NCI-H69 (cell line): ENCODE results near the gene ACBD3.
A peak's percentile ranks its signal among the peaks of the same experiment; 100 is the strongest.

Experiments used
- DNase-seq: peaks from one replicate; lab custom pipeline; 2025; lab: John Stamatoyannopoulos, UW

Gene ACBD3

DNA sequence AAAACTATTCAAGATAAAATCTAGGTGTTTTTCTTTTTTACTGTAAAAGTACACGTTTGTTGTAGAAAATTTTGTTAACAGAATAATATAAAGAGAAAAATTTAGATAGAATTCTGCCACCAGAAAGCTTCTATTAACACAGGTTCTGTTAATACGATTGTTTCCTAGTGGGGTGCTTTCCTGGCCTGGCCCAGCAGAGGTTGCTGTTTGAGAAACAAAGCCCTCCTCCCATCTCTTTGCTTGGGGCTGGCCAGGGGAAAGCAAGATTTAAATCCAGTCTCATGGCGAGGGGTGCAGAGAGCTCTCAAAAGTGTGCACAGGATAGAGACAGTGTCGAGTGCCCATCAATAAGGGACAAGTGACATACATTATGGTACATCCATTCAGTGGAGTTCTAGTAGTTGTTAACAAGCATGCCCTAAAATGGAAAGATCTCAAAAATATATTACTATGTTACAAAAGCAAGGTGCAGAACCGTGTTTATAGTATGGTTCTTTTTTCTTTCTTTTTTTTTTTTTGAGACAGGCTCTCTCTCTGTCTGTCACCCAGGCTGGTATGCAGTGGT, 14.6 kb upstream of the ACBD3 start:
- peak; percentile 24 for DNase-seq

DNA sequence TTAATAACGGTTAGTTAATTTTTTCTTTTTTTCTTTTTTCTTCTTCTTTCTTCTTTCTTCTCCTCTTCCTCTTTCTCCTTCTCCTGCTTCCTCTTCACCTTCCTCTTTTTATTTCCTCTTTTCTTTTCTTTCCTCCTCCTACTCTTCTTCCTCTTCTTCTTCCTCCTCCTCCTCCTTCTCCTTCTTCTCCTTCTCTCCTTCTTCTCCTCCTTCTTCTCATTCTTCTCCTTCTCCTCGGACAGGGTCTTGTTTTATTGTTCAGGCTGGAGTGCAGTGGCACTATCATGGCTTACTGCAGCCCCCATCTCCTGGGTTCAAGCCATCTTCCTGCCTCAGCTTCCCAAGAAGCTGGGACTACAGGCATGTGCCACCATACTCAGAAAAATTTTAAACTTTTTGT, 13.4 kb upstream of the ACBD3 start:
- DNase-seq, result no peak

DNA sequence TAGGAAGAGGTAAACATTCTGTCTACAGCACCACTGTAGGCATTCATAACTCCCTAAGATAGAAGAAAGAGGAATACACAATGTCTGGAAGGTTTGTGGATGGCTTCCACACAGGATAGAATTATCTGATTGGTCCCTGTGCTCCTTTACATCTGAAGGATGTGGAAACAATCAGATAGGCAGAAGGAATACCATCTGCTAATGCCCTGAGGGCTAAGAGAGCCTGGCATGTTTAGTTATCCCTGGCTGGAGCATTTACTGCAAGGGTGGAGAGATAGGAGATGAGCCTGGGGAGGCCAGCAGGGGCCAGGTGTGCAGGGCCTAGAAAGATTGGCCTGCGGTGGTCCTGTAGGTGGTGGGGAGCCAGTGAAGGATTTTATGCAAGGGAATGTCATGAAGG, 8.6 kb upstream of the ACBD3 start:
- DNase-seq, result peak; percentile 96

DNA sequence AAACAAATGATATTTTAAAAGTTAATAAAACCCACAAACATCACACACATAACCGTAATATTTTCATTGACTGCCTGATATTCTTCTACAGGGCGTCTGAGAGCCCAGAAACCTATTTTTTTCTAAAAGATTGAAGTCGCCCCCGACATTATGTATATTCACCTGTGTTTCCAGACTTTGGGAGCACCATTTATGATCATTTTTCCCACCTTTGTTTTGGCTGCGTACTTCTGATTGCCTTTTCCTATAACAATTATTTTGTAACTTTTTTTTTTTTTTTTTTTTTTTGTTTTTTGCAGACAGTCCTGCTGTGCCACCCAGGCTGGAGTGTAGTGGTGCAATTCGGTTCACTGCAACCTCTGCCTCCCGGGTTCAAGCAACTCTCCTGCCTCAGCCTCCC, 839 bp upstream of the ACBD3 start:
- no peak for DNase-seq

DNA sequence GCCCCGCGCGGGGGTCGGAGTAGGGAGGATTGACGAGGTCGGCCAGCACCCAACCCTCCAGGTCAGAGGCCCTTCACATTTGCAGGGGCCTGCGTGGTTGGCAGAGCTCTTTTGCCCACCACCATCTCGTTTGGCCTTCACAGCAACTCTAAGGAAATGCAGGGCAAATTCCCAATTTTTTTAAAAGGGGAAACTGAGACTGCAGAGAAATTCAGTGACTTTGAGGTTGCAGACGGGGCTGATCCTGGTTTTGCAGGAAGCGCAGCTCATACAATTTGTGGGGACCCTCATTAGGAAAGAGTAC, 430 bp upstream of the ACBD3 start:
- no peak for DNase-seq

DNA sequence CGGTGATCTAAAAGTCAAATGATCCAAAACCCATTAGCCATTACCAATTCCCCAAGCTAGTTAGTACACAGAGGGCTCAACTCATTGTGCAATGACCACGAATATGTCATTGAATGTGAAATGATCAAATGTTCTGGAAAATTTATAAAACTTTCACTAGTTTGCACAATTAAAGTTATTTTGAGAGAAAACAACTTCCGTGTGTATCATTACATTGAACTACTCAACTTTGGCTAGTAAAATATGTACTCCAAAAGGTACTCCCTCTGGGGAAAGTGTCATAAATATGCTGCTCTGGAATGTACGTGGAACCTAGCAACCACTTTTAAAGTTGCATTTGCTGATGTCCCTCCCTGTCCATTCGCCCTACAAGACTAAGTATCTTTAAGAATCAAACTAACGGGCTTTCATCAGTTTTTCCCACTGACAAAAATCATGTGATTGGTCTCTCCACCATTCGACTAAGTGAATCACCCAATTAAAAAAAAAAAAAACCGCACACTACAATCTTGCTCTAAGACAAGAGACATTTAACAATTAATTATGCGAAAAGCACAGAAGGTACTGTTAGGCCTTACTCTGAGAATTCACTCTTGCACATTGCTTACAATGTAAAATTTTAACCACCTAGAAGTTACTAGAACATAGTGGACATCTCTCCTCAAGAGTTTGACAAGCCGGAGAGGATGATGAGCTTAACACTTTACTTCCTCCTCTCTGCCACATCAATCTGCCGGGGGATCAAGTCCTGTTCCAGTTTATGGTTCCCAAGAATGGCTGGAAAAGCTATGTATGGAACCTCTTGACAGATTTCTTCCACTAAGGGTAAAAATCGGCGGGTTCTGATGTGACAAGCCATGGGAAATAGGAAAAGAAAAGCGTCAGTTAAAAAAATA, 1.2 kb downstream of the ACBD3 start:
- DNase-seq, result no peak

DNA sequence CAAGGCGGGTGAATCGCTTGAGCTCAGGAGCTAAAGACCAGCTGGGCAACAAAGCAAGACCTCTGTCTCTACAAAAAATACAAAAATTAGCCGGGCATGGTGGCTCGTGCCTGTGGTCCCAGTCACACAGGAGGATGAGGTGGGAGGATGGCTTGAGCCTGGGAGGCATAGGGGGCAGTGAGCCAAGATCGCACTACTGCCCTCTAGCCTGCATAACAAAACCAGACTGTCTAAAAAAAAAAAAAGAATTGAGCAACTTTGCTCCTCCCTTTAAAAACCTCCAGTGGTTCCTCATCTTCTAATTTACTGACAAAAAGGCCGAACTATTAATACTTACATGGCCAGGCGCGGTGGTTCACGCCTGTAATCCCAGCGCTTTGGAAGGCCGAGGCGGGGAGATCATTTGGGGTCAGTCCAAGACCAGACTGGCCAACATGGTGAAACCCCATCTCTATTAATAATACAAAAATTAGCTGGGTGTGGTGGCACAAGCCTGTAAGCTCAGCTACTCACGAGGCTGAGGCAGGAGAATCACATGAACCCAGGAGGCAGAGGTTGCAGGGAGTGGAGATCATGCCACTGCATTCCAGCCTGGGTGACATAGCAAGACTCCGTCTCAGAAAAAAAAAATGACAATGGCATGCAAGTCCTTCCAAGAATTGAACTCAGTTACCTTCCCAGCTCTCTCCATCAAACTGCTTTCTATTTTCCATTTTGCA, 4.4 kb downstream of the ACBD3 start:
- peak; percentile 41 for DNase-seq

DNA sequence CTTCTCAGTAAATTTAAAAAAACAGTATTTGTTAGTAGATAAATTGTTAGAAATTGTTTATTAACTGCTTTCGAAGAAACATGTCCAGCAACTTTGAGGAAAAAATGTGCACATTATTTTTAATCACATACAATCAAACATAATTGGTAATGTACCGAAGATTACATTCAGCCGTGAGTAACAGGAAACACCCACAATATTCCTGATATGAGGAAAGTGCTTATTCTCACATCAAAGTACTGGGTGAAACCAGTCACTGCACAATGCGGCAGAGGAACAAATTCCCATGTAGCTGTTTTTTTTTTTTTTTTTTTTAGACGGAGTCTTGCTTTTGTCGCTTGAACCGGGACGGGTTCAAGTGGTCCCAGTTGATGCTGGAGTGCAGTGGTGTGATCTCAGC, 9.7 kb downstream of the ACBD3 start:
- DNase-seq, result no peak

DNA sequence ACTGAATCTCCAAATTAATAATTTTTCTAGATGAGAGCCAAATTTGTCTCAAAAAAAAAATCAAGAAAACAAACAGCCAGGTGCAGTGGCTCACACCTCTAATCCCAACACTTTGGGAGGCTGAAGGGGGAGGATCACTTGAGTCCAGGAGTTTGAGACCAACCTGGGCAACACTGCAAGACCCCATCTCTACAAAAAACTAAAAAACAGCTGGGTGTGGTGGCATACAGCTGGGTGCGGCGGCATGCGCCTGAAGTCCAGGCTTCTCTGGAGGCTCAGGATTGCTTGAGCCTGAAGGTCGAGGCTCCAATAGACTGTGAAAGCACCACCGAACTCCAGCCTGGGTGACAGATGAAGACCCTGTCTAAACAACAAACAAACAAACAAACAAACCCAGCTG, 14.0 kb downstream of the ACBD3 start:
- DNase-seq, result no peak

DNA sequence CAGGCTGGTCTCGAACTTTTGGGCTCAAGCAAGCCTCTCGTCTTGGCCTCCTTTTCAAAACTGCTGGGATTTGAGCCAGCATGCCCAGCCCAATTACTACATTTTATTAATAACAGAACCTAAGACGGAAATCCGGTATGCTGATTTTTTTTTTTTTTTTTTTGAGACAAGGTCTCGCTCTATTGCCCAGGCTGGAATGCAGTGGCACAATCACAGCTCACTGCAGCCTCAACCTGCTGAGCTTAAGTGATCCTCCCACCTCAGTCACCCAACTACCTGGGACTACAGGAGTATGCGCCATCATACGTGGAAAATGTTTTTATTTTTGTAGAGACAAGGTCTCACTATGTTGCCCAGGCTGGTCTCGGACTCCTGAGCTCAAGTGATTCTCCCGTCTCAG, 20.2 kb downstream of the ACBD3 start:
- DNase-seq, result no peak

DNA sequence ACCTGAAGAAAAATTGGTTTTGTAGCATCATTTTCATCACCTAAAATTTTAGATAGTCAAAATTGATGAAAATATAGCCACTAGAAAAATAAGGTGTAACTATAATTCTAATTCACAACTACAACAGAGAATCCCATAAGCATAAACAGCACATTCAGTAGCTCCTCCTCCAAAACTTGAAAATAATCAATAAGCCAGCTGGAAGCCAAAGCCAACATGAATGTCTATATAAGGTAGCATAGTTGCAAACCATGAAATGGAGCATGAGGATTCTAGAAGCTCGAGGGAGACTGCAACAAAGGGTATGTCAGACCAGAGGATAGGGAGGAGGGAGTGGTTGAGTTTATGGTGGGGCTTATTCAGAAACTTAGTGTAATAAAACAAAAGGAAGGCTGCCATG, 22.4 kb downstream of the ACBD3 start:
- DNase-seq, result no peak

DNA sequence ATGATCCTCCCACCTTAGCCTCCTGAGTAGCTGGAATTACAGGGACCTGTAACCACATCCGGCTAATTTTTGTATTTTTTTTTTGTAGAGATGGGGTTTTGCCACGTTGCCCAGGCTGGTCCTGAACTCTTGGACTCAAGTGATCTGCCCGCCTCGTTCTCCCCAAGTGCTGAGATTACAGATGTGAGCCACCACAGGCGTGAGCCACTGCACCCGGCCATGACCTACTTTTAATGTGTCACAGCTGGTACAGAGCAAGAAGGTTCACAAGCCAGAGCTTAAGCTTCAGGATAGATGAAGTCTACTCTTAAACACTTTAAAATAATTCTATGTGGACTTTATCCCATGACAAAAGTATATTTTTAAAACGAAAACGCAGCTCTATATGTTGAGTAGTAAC, 23.6 kb downstream of the ACBD3 start:
- no peak for DNase-seq

DNA sequence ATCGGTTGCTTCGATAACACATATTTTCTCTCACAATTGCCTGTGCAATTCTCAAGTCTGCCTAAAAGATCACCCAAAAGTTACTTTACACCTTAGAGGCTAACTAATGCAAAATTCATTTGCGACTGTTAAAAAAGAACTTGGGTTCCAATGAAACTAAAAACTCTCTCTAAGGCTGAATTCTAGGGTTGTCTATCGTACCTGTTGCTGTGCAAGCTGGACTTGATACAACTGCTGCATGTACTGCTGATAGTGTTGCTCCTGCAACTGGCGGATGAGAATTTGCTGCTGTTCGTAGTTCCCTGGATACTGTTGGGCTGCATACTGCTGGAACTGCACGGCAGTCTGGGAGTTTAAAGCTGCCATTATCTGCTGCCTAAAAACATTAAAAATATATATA, 27.6 kb downstream of the ACBD3 start:
- no peak for DNase-seq

DNA sequence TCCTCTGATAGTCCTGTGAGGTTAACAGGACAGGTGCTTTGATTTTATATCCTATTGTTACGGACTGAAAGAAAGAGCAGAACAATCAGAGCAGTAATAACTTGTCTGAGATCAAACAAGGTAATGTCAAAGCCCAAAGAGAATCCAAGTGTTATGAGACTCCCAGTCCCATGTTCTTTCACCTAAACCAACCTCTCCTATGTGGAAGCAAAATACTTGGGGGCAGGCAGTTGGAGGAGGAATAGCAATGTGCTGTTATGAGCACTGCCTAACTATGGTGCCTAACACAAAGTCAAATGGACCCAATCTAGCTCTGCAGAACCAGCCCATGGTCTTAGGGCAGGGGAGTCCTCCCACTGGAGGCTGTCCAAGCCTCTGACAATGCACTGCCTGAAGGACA, 28.1 kb downstream of the ACBD3 start:
- no peak for DNase-seq

DNA sequence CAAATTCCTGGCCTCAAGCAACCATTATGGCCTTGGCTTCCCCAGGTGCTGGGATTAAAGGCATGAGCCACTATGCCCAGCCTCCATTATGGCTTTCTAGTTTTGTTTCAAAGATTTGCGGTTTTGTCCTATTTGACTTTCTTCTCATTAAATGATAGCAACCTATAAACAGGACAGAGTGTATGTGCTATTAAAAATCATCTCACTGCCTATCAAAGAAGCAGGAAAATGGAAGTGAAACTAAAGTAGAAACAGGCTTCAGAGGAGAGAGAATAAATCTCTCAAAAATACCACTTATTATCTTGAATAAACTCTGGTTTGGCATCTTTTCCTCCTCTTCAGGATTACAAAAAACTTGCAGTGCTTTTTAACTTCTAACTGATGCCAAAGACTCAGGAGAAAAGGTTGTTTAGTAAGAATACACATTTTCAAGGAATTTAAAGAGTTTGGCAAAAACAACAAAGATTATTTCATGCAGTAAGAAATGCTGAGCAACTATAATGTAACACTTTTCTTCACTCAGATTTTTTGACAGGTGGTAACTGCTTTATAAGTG, 28.7 kb downstream of the ACBD3 start:
- DNase-seq, result no peak

DNA sequence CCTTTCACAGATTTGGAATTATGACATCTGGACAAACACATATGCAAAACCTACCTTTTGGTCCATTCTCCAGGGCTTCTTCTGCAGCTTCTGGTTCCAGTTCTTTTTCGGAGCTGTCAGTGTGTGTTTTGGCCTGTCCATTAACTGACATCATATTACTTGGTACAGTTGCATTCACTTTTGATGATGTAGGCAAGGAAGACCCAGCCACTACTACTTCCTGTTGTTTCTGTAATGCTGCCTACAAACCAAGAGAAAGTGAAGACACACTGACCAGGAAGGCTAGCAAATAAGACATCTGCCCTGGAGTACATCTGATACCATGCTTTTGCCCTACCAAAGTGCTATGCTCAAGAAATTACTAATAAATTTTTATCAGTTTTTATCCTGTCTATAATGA, 31.9 kb downstream of the ACBD3 start:
- DNase-seq, result no peak

DNA sequence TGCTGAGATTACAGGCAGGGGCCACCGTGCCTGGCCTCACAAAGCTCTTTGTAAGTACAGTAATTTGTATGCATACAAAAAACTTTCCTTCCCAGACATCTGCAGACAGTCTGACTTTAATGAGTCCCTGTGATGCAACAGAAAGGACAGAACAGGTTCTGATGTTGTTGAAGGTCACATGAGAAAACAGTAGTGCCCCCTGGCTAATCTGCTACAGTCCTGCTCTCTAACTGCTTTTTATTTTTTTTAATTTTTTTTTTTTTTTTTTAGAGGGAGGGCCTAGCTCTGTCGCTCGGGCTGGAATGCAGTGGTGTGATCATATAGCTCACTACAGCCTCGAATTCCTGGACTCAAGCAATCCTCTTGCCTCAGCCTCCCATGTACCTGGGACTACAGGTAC, 36.7 kb downstream of the ACBD3 start:
- DNase-seq, result peak; percentile 5

DNA sequence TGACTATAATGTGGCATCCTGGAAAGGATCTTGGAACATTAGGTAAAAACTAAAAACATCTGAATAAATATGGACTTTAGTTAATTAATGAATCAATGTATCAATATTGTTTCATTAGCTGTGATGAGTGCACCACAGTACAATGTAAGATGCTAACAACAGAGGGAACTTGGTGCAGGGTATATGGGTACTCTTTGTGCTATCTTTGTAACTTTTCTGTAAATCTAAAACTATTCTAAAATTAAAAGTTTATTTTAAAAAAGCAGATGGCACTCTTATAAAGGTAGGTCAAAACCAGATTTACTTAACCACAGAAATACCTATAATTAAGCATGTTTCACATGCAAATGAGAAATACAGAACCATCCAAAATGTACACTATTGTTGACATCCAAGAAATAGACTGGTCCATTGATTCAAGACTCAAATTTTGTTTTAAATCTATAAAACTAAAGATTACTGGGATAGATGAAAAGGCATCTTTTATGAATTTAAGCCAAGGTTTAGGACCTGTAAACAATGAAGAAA, 38.4 kb downstream of the ACBD3 start:
- no peak for DNase-seq

DNA sequence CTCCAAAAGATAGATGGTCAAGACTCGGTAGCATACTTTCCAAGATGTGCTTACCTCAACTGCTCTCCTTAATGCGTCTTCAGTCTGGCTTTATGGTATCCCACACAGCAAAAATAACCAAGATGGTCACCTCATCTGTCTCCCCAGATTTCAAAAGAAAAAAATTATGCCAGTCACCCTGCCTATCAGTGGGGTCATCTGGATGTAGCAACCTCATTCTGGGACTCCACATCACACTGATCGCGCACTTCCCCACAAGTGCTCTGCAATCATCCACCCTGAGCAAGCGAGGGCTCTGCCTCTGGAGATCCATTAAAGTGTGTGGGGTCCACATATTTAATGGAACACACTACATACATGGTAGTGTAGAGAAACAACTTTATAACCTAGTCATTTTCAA, 42.5 kb downstream of the ACBD3 start:
- no peak for DNase-seq

DNA sequence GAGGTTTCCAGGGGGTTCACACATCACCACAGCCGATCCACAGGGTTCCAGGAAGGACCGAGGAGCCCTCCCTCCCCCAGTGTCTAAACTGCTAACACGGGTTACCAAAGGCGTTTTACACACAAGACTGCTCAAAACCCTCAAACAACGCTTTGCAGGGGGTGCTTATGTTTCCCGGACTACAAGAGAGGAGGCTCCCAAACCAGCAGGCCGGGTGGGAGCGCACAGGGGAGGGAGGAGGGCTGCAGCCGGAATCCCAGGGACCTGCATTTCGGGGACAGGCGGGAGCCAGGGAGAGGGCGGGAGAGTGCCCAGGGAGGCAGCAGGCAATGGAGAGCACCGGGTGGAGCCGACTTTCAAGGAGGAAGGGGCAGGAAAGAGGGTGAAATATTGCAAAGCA, 50.8 kb downstream of the ACBD3 start:
- peak; percentile 50 for DNase-seq

DNA sequence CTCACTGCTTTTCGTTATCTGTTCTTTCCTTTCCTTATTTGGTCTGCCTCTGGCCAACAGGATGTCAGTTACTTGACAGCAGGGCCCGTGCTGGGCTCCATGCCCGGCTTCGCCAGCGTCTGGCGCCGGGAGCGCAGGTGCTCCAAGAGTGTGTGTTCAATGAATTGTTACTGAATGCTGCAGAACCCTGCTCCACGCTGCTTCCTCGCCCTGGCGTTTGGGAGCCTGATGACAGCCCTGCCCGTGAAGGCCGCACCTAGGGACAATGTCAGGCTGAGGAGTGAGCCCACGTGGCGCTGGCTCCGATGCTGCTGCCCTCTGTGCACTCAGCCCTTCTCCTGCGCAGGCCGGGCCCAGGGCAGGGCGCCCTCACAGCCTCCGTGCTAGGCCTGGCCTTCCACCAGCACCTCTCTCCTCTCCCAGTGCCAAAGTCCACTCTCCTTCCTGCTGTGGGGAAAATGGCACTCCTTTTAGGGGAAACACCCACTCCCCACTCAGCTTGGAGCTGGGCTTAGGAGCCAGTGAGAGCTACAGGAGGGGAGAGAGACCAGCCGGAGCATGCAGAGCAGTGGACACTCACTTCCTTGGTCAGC, 51.4 kb downstream of the ACBD3 start:
- peak; percentile 90 for DNase-seq
